Stimulated activated CD4-positive, alpha-beta T cell treated with anti-CD3 and anti-CD28 coated beads, Interleukin-12 subunit alpha, Interleukin-12 subunit beta, amount 100 ng/mL, for 48 hours (primary cell): ENCODE data around the gene TCF19.
"Not testable (repeated sequence)": the region's sequence is repeated elsewhere in the genome, so short reads cannot be mapped to it uniquely, and the experiment has no call there.

Source experiments
- DNase-seq, 3 donors: peaks; one replicate each; pipeline ENCODE4 v3.0.0-alpha.2; 2020; ENCODE audit warnings: low read depth in 2 of 3, low spot score in 1 of 3

The TCF19 gene

GRCh38 chr6:31161216-31162126 lies 3.1 kb downstream of the TCF19 start:
- DNase-seq: no peak

- DNase-seq: no peak
Measured at GRCh38 chr6:31162463-31163165, 4.2 kb downstream of the TCF19 start.

- no peak for DNase-seq
Measured at GRCh38 chr6:31163922-31164321, 5.5 kb downstream of the TCF19 start.

- not testable (repeated sequence) for DNase-seq
Measured at GRCh38 chr6:31164475-31165063, 6.2 kb downstream of the TCF19 start.

GRCh38 chr6:31165064-31165832 lies 6.9 kb downstream of the TCF19 start:
- not testable (repeated sequence) for DNase-seq

- no peak for DNase-seq
Measured at GRCh38 chr6:31165986-31166385, 7.6 kb downstream of the TCF19 start.

- no peak for DNase-seq
Measured at GRCh38 chr6:31168606-31169005, 10.2 kb downstream of the TCF19 start.

GRCh38 chr6:31169123-31169857 lies 10.9 kb downstream of the TCF19 start:
- no peak for DNase-seq

- DNase-seq: not testable (repeated sequence)
Measured at GRCh38 chr6:31169858-31170599, 11.6 kb downstream of the TCF19 start.

GRCh38 chr6:31170600-31170881 lies 12.2 kb downstream of the TCF19 start, which contains the start of gene POU5F1:
Gene POU5F1, minus strand, starts transcription at chr6:31170682. Its CDS starts 62 bp downstream, at chr6:31170620.
- DNase-seq: no peak

GRCh38 chr6:31170987-31171671 lies 12.7 kb downstream of the TCF19 start:
- DNase-seq: no peak

- no peak for DNase-seq
Measured at GRCh38 chr6:31171931-31172905, 13.8 kb downstream of the TCF19 start.

- no peak for DNase-seq
Measured at GRCh38 chr6:31172973-31173384, 14.6 kb downstream of the TCF19 start.

GRCh38 chr6:31173406-31173805 lies 15.0 kb downstream of the TCF19 start:
- no peak for DNase-seq

- DNase-seq: no peak
Measured at GRCh38 chr6:31174378-31174777, 16.0 kb downstream of the TCF19 start.

GRCh38 chr6:31175971-31176370 lies 17.6 kb downstream of the TCF19 start:
- DNase-seq: no peak

GRCh38 chr6:31178143-31179041 lies 20.0 kb downstream of the TCF19 start:
- DNase-seq: no peak
